B cell (primary cell): Measurements from ENCODE around the gene FOSB. TPM values are rescaled to one million over a fixed set of nuclear protein-coding genes. Genes with fewer than 3 reads are reported as not detected.

Source experiments
- ATAC-seq: fragments of 200-7000 bp; cut with Tn5 transposase; one replicate; pipeline ENCODE4 v1.10.0; 2021; ENCODE audit warnings: low read depth, mild to moderate bottlenecking, moderate number of reproducible peaks, moderate library complexity
- CTCF ChIA-PET: fragments of 350-600 bp; sonication (Branson Sonifier 250); formaldehyde crosslinking; loops from one replicate; lab custom pipeline; 2021; ENCODE audit warnings: antibody characterized with exemption, inconsistent platforms; lab: Charles Lee
- POLR2A ChIA-PET: fragments of 350-600 bp; sonication (Branson Sonifier 250); formaldehyde crosslinking; loops from one replicate; lab custom pipeline; 2021; ENCODE audit warnings: antibody characterized with exemption; lab: Charles Lee
- DNase-seq: peaks from one replicate; pipeline ENCODE4 v3.0.0; 2013
- H2AFZ ChIP-seq: 2 replicates; pipeline ENCODE4 v1.6.1; 2012; ENCODE audit warnings: mild to moderate bottlenecking, low read depth, low read length; ENCODE audit not compliant: insufficient read depth, poor library complexity, severe bottlenecking
- H3K27ac ChIP-seq, 2 donors: 1 replicate in 1 of 2; 2 replicates in 1 of 2; pipeline ENCODE4 v1.5.1; 2012 to 2013; ENCODE audit warnings: low read length in 2 of 2, mild to moderate bottlenecking in 2 of 2, moderate library complexity in 1 of 2
- H3K27me3 ChIP-seq, 4 experiments: fragments of 200-600 bp in 1 of 4; sonication (generic) in 1 of 4; replicated peaks in 1 of 4; 1 replicate in 2 of 4; 2 replicates in 2 of 4; pipeline versions ENCODE4 v1.6.1 to v1.7.0; 2013 to 2016; ENCODE audit warnings: low read length in 3 of 4, mild to moderate bottlenecking in 2 of 4, mixed read lengths in 1 of 4, moderate library complexity in 1 of 4; ENCODE audit not compliant: insufficient read depth in 4 of 4, control insufficient read depth in 3 of 4; ENCODE audit errors: control extremely low read depth in 1 of 4
- H3K36me3 ChIP-seq, 2 experiments: replicated peaks in 1 of 2; 1 replicate in 1 of 2; 2 replicates in 1 of 2; pipeline versions ENCODE4 v1.6.1 to v1.7.1; 2013; ENCODE audit warnings: low read length in 1 of 2; ENCODE audit not compliant: insufficient read depth in 2 of 2, control insufficient read depth in 1 of 2; ENCODE audit errors: control extremely low read depth in 1 of 2, extremely low read depth in 1 of 2
- H3K4me1 ChIP-seq, 2 donors: fragments of 200-600 bp in 1 of 2; sonication (generic) in 1 of 2; 1 replicate in 1 of 2; 2 replicates in 1 of 2; pipeline versions ENCODE4 v1.5.1 to v1.6.1; 2013 to 2017; ENCODE audit warnings: low read length in 2 of 2; ENCODE audit not compliant: control insufficient read depth in 2 of 2, insufficient read depth in 2 of 2
- H3K4me2 ChIP-seq: replicated peaks from 2 replicates; pipeline ENCODE3; 2012; ENCODE audit warnings: mild to moderate bottlenecking, low read depth, low read length; ENCODE audit not compliant: poor library complexity, severe bottlenecking
- H3K4me3 ChIP-seq, 5 experiments: fragments of 200-600 bp in 1 of 5; sonication (generic) in 1 of 5; 1 replicate in 3 of 5; 2 replicates in 2 of 5; pipeline versions ENCODE4 v1.5.1 to v1.7.0; 2011 to 2016; ENCODE audit warnings: low read length in 4 of 5, mild to moderate bottlenecking in 4 of 5, low read depth in 2 of 5, control low read depth in 1 of 5, moderate library complexity in 1 of 5; ENCODE audit not compliant: insufficient read depth in 1 of 5; ENCODE audit errors: control extremely low read depth in 1 of 5, extremely low read depth in 1 of 5
- H3K79me2 ChIP-seq: fragments of 200-600 bp; sonication (generic); one replicate; pipeline ENCODE4 v1.6.0; 2016; ENCODE audit warnings: low read length; ENCODE audit not compliant: control insufficient read depth, insufficient read depth
- H3K9ac ChIP-seq: fragments of 200-600 bp; sonication (generic); 2 replicates; pipeline ENCODE4 v1.6.1; 2017; ENCODE audit warnings: mild to moderate bottlenecking, low read length, moderate library complexity
- H3K9me3 ChIP-seq, 3 donors: one replicate each; pipeline versions ENCODE4 v1.6.1 to v1.7.1; 2013; ENCODE audit warnings: low read length in 2 of 3; ENCODE audit not compliant: control insufficient read depth in 2 of 3, insufficient read depth in 1 of 3; ENCODE audit errors: control extremely low read depth in 1 of 3
- H4K20me1 ChIP-seq: 2 replicates; pipeline ENCODE4 v1.6.0; 2012; ENCODE audit warnings: mild to moderate bottlenecking, low read length; ENCODE audit not compliant: insufficient read depth, control insufficient read depth, poor library complexity, severe bottlenecking
- H3K27ac Mint-ChIP-seq: one replicate; pipeline ENCODE4 v1.8.0; 2021; ENCODE audit warnings: mixed read lengths
- H3K27me3 Mint-ChIP-seq: one replicate; pipeline ENCODE4 v1.8.0; 2021; ENCODE audit warnings: mixed read lengths
- H3K4me1 Mint-ChIP-seq: one replicate; pipeline ENCODE4 v1.8.0; 2021; ENCODE audit warnings: mixed read lengths
- H3K4me3 Mint-ChIP-seq: one replicate; pipeline ENCODE4 v1.8.0; 2021; ENCODE audit warnings: mixed read lengths
- H3K9me3 Mint-ChIP-seq: one replicate; pipeline ENCODE4 v1.8.0; 2022; ENCODE audit warnings: mixed read lengths; ENCODE audit not compliant: insufficient read depth
- CTCF ChIP-seq: fragments of 200-600 bp; IDR thresholded peaks from one replicate; pipeline ENCODE4 v1.8.0; 2022; ENCODE audit warnings: antibody characterized with exemption, mild to moderate bottlenecking
- EZH2 ChIP-seq: IDR thresholded peaks from 2 replicates; pipeline ENCODE4 v1.6.1; 2012; ENCODE audit warnings: borderline replicate concordance, low read depth, mild to moderate bottlenecking, moderate library complexity, low read length; ENCODE audit not compliant: insufficient read depth, poor library complexity, severe bottlenecking
- WGBS: methylation state at CpG from one replicate; pipeline ENCODE4 v1.1.5; 2013; ENCODE audit warnings: missing lambda C conversion rate; ENCODE audit not compliant: insufficient coverage; 5-methylcytosine and 5-hydroxymethylcytosine counted together
- intact Hi-C: fragments of 100-400 bp; cut with micrococcal nuclease; formaldehyde crosslinking; loops from one replicate; pipeline ENCODE4 v1.10.0; 2022
- polyA plus RNA-seq: library from polyadenylated mRNA; depleted of rRNA; stranded (reverse); fragments of >200 nt; gene quantifications from 2 replicates; pipeline ENCODE4 v1.2.3, GENCODE V29; 2012
- total RNA-seq, 2 donors: library from RNA; stranded (reverse); fragments of 120-200 nt in 1 of 2; gene quantifications; 1 replicate in 1 of 2; 2 replicates in 1 of 2; pipeline versions ENCODE4 v1.2.3 to v1.2.4, GENCODE V29; 2013 to 2022

The FOSB gene
- total and polyA plus RNA-seq, 2 donors (not counting 1 experiment from before 2014, with no cell fraction given), result 39.6 to 2,860 TPM

DNA sequence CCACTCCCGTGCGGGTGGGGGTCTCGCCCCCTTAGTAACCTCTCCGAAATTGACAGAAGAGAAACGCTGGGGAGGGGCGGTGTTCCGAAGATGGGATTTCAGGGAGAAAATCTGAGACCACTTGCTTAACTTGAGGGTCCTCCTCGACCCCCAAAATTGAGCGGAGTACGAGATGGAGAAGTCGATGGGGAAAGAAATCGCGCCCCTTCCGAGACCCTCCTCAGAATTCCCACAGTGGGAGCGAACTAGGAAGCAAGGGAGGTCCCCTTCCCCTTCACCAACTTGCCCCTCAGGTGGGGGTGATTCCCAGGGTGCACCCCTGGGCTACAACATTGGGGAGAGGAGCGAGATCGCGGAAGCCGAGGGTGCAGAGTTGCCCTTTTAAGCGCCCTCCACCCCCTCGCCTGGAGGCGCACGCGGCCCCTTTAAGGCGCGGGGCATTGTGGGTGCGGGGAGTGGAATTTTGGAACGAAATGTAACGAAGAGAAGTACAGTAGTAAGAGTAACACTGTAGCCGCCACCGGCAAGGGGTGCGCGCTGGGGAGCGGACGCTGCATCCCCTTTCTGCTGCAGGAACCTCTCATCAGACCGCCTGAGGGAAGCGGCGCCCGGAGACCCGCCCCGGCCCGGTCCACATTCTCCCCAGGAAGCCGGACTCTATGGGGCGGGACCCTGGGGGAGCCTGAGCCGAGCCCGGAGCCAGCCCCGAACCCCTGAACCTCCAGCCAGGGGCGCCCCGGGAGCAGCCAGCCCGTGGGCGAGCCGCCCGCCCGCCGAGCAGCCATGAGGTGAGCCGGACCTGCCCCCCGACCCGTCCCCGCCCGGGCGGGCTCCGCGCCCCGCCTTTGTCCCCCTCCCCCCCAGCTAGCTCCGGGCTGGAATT lies 39.4 kb downstream of the FOSB start, which contains the start of gene VASP:
TSS of gene VASP (plus strand) at position 491 of the 883 bp plus-strand sequence. CDS start at position 784, 293 bp downstream.
- CTCF ChIA-PET, result interaction anchor here (1.0 to 3.4 kb wide), 6 partner anchors 8 to 68 kb away, joined by 3 to 12 read pairs (median 4); no protein-coding TSS in a partner anchor
- DNase-seq (peak; percentile 95), ATAC-seq (peak; percentile 50)
- peaks cover 68% of the 10 kb centered on the region for H3K79me2 ChIP-seq
- peaks cover 0 to 3% (median 0%) of the 10 kb centered on the region in 3 donors for H3K9me3 ChIP-seq
- Mint-ChIP-seq H3K27me3 (no peaks in the 10 kb centered on the region), H3K4me1 (peaks cover 54% of the 10 kb centered on the region), H3K27ac (peak within 1 kb of the TSS; percentile 94), H3K4me3 (peak within 1 kb of the TSS; percentile 94), H3K9me3 (no peaks in the 10 kb centered on the region)
- H3K9ac ChIP-seq, result peak within 1 kb of the TSS; percentile 90
- TF ChIP-seq EZH2 (no peak), CTCF (no peak)
- peaks cover 34 to 45% of the 10 kb centered on the region in 2 donors for H3K4me1 ChIP-seq
- intact Hi-C loops, result loop anchor here (1.0 to 5.0 kb wide), 11 partner anchors 8 to 380 kb away; partner anchors contain the start of genes DMWD, IRF2BP1, OPA3 and POLR1G
- H3K36me3 ChIP-seq, result no peaks in the 10 kb centered on the region
- peaks cover 29% of the 10 kb centered on the region for H4K20me1 ChIP-seq
- no peaks in the 10 kb centered on the region for H3K27me3 ChIP-seq
- peak within 1 kb of the TSS; percentile 63 to 96 (median 84) for H3K4me3 ChIP-seq
- peak within 1 kb of the TSS; percentile 71 for H2AFZ ChIP-seq
- H3K4me2 ChIP-seq, result peak within 1 kb of the TSS; percentile 84
- peak within 1 kb of the TSS; percentile 83 to 87 for H3K27ac ChIP-seq
- POLR2A ChIA-PET, result interaction anchor here (0.6 to 1.3 kb wide), 5 partner anchors 109 to 210 kb away, joined by 3 to 6 read pairs (median 5); no protein-coding TSS in a partner anchor
- under 1% methylated on average over 50 of the region's 65 CpGs for WGBS
